Skeletal muscle tissue (tissue), 4 donors: ENCODE data around the gene USP30. TPM values are rescaled to one million over a fixed set of nuclear protein-coding genes. Genes with fewer than 3 reads are reported as not detected.
"Not testable (repeated sequence)": the region's sequence is repeated elsewhere in the genome, so short reads cannot be mapped to it uniquely, and the experiment has no call there.

Experiments
- H3K27ac ChIP-seq: one replicate; pipeline ENCODE4 v1.7.0; 2013; ENCODE audit warnings: mild to moderate bottlenecking, low read depth, low read length, inconsistent platforms
- H3K27me3 ChIP-seq, 3 donors: one replicate each; pipeline ENCODE4 v1.7.0; 2013; ENCODE audit warnings: low read length in 3 of 3; ENCODE audit not compliant: control insufficient read depth in 3 of 3, insufficient read depth in 3 of 3
- H3K36me3 ChIP-seq, 3 donors: one replicate each; pipeline ENCODE4 v1.7.0; 2013; ENCODE audit warnings: low read length in 3 of 3; ENCODE audit not compliant: control insufficient read depth in 3 of 3, insufficient read depth in 3 of 3
- H3K4me1 ChIP-seq, 3 donors: one replicate each; pipeline ENCODE4 v1.7.0; 2013; ENCODE audit warnings: low read length in 3 of 3, mild to moderate bottlenecking in 3 of 3; ENCODE audit not compliant: control insufficient read depth in 3 of 3, insufficient read depth in 3 of 3
- H3K4me3 ChIP-seq, 3 donors: one replicate each; pipeline ENCODE4 v1.7.0; 2013; ENCODE audit warnings: low read length in 3 of 3
- H3K9ac ChIP-seq, 3 donors: one replicate each; pipeline ENCODE4 v1.7.0; 2013; ENCODE audit warnings: low read length in 3 of 3, mild to moderate bottlenecking in 3 of 3, moderate library complexity in 2 of 3, low read depth in 1 of 3
- H3K9me3 ChIP-seq, 3 donors: one replicate each; pipeline ENCODE4 v1.7.0; 2013; ENCODE audit warnings: low read length in 3 of 3; ENCODE audit not compliant: control insufficient read depth in 3 of 3
- total RNA-seq: library from RNA; depleted of rRNA; stranded (reverse); fragments of >200 nt; gene quantifications from one replicate; pipeline ENCODE4 v1.2.3, GENCODE V29; 2014
- donor health status: Osteomylitis.

The USP30 gene
- total RNA-seq, 1 donor from 2014 or later: 12.0 TPM

- H3K9me3 ChIP-seq, H3K4me3 ChIP-seq, H3K27me3 ChIP-seq, H3K9ac ChIP-seq, H3K27ac ChIP-seq, H3K36me3 ChIP-seq: not testable (repeated sequence)
- peaks cover 12 to 18% (median 14%) of the 10 kb centered on the region in 3 donors for H3K4me1 ChIP-seq
These were observed 2.6 kb upstream of the USP30 start for GRCh38 chr12:109049794-109050193.

DNA sequence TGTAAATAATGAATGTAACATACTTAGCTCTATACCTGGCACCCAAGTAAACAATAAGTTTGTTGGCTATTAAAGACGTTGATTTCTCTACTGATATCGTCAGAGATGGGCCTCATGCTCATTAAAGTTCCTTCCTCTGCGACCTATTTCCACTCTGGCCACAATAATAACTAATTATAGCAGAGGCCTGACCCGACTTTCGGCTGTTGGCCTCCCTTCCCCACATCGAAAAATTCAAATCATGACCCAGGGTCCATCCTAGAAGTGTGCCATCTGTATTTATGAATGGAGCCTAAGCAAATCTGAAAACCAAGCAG, 321 bp upstream of the USP30 start:
- Histone ChIP-seq H3K27ac (peak overlapping the region; percentile 84), H3K9ac (peak overlapping the region; percentile 91 to 96 (median 93)), H3K27me3 (no peaks in the 10 kb centered on the region), H3K36me3 (peaks cover 0 to 3% (median 0%) of the 10 kb centered on the region in 3 donors), H3K4me3 (peak overlapping the region; percentile 81 to 96 (median 92)), H3K9me3 (no peaks in the 10 kb centered on the region), H3K4me1 (peaks cover 12 to 18% (median 14%) of the 10 kb centered on the region in 3 donors)

DNA sequence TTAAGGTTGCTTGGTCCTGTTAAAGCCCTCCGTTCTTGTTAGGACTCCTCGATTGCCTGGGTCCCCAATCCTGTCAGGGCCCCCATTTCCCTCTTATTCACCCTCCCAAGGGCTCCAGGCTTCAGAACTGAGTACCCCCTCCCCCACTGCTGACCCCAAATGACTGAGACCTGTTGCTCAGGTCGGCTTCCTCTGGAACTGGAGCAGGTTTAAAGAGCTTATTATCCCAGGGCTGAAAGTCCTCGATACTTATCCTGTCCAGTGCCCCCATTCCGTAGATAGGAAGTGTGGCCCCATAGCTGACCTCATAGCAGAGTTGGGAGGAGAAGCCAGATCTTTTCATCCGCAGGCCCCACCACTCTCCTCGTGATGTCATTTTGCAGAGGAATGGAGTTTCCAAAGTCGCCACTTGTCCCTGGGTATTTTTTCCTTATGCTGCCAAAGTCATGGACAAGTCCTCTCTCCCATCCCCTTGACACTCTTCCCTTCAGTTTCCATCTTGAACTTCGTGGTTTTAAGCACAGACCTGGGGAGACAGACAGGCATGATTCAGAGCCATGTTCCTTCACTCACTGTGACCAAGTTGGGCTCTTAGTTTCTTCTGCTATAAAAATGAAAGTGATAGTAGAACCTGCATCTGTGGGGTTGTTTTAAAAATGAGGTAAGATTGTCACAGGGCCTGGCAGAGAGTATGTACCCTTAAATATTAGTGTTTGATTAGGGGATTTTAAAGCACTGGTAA, 1.2 kb downstream of the USP30 start:
- Histone ChIP-seq H3K9me3 (no peaks in the 10 kb centered on the region), H3K36me3 (peaks cover 5 to 8% (median 5%) of the 10 kb centered on the region in 3 donors), H3K9ac (peak overlapping the region; percentile 91 to 96 (median 93)), H3K27me3 (no peaks in the 10 kb centered on the region), H3K4me1 (peaks cover 12 to 18% (median 14%) of the 10 kb centered on the region in 3 donors), H3K27ac (peak overlapping the region; percentile 84), H3K4me3 (peak overlapping the region; percentile 81 to 96 (median 92))

DNA sequence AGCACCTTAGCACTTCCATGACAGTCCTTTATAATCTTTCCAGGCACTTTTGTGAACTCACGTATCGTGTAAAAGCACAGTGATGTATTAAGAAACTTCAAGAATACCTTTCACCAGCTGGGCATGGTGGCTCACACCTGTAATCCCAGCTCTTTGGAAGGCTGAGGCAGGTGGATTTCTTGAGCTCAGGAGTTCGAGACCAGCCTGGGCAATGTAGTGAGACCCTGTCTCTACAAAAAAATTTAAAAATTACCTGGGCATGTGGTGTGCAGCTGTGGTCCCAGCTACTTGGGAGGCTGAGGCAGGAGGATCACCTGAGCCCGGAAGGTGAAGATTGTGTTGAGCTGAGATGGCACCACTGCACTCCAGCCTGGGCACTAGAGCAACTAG, 1.7 kb downstream of the USP30 start:
- not testable (repeated sequence) for H3K27ac ChIP-seq, H3K27me3 ChIP-seq, H3K9me3 ChIP-seq
- H3K4me3 ChIP-seq: peak overlapping the region in 1 of 3 donors; percentile 96
- peaks cover 5 to 13% (median 6%) of the 10 kb centered on the region in 3 donors for H3K36me3 ChIP-seq
- H3K4me1 ChIP-seq: peaks cover 12 to 18% (median 14%) of the 10 kb centered on the region in 3 donors
- H3K9ac ChIP-seq: peak overlapping the region in 1 of 3 donors; percentile 91

- no peak overlapping the region for H3K9ac ChIP-seq
These were observed 2.1 kb downstream of the USP30 start for GRCh38 chr12:109054520-109054919.

DNA sequence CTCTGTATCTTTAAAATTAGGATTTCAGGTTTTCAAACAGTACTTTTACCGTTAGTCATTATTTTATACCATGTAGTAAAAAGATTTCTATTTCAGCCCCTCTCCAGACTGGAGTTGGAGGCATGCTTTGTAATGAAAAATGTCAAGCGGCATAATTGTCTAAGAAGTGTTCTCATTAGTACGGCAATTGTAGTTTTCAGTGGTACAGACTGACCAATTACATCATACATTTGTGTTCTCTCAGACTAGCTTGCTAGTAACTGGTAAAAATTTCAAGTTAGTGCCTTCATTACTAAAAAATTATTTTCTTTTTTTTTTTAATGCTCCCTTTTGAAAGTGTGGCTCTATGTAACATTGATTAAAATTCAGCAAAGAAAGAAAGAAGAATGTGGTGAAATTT, 4.5 kb downstream of the USP30 start:
- no peak overlapping the region for H3K27ac ChIP-seq
- H3K9ac ChIP-seq: no peak overlapping the region
- peaks cover 5 to 22% (median 16%) of the 10 kb centered on the region in 3 donors for H3K36me3 ChIP-seq
- H3K27me3 ChIP-seq: no peaks in the 10 kb centered on the region
- no peaks in the 10 kb centered on the region for H3K9me3 ChIP-seq
- H3K4me1 ChIP-seq: peaks cover 10 to 15% (median 14%) of the 10 kb centered on the region in 3 donors
- H3K4me3 ChIP-seq: no peak overlapping the region

More at GRCh38 chr12:109054520-109054919, 2.1 kb downstream of the USP30 start:
- Histone ChIP-seq H3K27me3 (no peaks in the 10 kb centered on the region), H3K27ac (no peak overlapping the region), H3K36me3 (peaks cover 5 to 14% (median 8%) of the 10 kb centered on the region in 3 donors), H3K4me3 (no peak overlapping the region), H3K9me3 (no peaks in the 10 kb centered on the region), H3K4me1 (peaks cover 12 to 18% (median 14%) of the 10 kb centered on the region in 3 donors)

- Histone ChIP-seq H3K9me3 (no peaks in the 10 kb centered on the region), H3K27ac (no peak overlapping the region), H3K27me3 (no peaks in the 10 kb centered on the region), H3K4me1 (peaks cover 8 to 14% (median 12%) of the 10 kb centered on the region in 3 donors), H3K9ac (no peak overlapping the region), H3K36me3 (peaks cover 5 to 22% (median 16%) of the 10 kb centered on the region in 3 donors), H3K4me3 (no peak overlapping the region)
These were observed 5.0 kb downstream of the USP30 start for GRCh38 chr12:109057376-109057775.

DNA sequence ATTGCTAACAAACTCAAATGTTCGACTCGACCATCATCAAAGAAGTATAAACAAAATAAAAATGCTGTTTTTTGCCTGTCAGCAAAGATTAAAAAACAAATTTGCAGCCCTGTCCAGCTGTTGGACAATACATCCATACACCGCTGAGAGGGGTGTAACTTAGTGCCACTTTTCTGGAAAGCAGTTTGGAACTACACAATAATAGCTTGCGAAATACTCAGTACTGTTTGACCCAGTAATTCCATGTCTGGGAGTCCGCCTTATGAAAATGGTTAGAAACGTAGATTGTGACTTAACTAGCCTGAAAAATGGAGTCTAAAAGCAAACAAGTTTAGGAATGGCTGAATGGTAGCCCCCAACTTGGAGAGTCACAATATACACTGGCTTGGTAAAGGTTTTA, 6.4 kb downstream of the USP30 start:
- Histone ChIP-seq H3K4me3 (no peak overlapping the region), H3K9me3 (no peaks in the 10 kb centered on the region), H3K27me3 (no peaks in the 10 kb centered on the region), H3K4me1 (peaks cover under 1 to 4% (median 4%) of the 10 kb centered on the region in 3 donors), H3K27ac (no peak overlapping the region), H3K36me3 (peaks cover 8 to 22% (median 16%) of the 10 kb centered on the region in 3 donors), H3K9ac (no peak overlapping the region)

GRCh38 chr12:109064143-109064542, 11.8 kb downstream of the USP30 start:
- no peak overlapping the region for H3K4me3 ChIP-seq
- H3K9ac ChIP-seq: no peak overlapping the region
- H3K4me1 ChIP-seq: no peaks in the 10 kb centered on the region
- no peak overlapping the region for H3K27ac ChIP-seq
- H3K9me3 ChIP-seq: no peaks in the 10 kb centered on the region
- H3K27me3 ChIP-seq: no peaks in the 10 kb centered on the region
- H3K36me3 ChIP-seq: peaks cover 19 to 28% (median 27%) of the 10 kb centered on the region in 3 donors

DNA sequence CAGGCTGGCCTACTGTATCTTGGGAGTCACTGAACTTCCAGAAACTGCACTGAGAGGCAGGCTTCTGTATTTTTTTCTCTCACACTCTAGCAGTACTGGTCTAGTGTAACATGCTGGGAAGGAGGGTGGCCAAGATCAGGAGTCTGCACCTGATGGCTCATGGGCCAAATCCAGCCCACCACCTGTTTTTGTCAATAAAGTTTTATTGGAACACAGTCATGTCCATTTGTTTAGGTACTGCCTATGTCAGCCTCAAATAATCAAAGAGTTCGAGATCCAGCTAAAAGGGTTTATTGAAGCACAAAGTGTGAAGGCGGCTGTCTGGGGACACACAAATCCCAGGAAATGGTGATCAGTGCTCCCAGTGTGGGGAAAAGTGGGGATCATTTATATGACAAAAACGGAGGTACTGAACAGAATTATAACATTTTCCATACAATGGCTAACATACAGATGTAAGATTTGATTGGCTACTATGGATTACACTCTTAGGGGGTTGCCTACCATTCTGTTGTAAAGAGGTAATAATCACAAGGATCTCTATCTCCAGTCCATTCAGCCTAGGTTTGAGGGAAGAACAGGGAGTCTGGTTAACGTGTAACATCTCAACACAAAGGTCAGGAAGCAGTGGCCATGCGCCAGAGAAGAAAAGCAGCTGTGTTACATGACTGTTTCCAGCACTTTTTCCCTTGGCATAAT, 12.9 kb downstream of the USP30 start:
- Histone ChIP-seq H3K4me3 (no peak overlapping the region), H3K27ac (no peak overlapping the region), H3K27me3 (no peaks in the 10 kb centered on the region), H3K36me3 (peaks cover 26 to 36% (median 30%) of the 10 kb centered on the region in 3 donors), H3K4me1 (no peaks in the 10 kb centered on the region), H3K9ac (no peak overlapping the region), H3K9me3 (no peaks in the 10 kb centered on the region)
